Ovary (tissue), 9 donors: ENCODE results near the gene SLC4A7. TPM values are rescaled to one million over a fixed set of nuclear protein-coding genes. Genes with fewer than 3 reads are reported as not detected.

Source experiments
- DNase-seq, 5 donors: peaks; one replicate each; pipeline ENCODE4 v3.0.0-alpha.2; 2019 to 2020
- H3K27ac ChIP-seq, 2 donors: fragments of 200-600 bp; one replicate each; pipeline versions ENCODE4 v1.5.1 to v1.8.0; 2019 to 2022
- H3K27me3 ChIP-seq: fragments of 200-600 bp; one replicate; pipeline ENCODE4 v1.8.0; 2022
- H3K36me3 ChIP-seq: fragments of 200-600 bp; sonication (generic); one replicate; pipeline ENCODE4 v1.5.1; 2019
- H3K4me1 ChIP-seq: one replicate; pipeline ENCODE4 v1.8.1; 2013; ENCODE audit warnings: mild to moderate bottlenecking, moderate library complexity; ENCODE audit not compliant: insufficient read depth
- H3K4me3 ChIP-seq: fragments of 200-600 bp; sonication (generic); one replicate; pipeline ENCODE4 v1.5.1; 2017
- H3K9me3 ChIP-seq, 2 donors: fragments of 200-600 bp in 1 of 2; sonication (generic) in 1 of 2; one replicate each; pipeline versions ENCODE4 v1.5.1 to v1.8.1; 2013 to 2019; ENCODE audit warnings: mild to moderate bottlenecking in 1 of 2, moderate library complexity in 1 of 2
- EP300 ChIP-seq: sonication (generic); formaldehyde crosslinking; IDR thresholded peaks from one replicate; pipeline ENCODE4 v1.6.1; 2017; ENCODE audit warnings: antibody characterized with exemption
- POLR2A ChIP-seq: fragments of 450-650 bp; IDR thresholded peaks from one replicate; pipeline ENCODE4 v1.6.1; 2017; ENCODE audit warnings: antibody characterized with exemption, mild to moderate bottlenecking, moderate library complexity
- WGBS, 3 donors: extraction: QIAGEN DNeasy Blood & Tissue Kit in 1 of 3; methylation state at CpG; one replicate each; pipeline versions ENCODE4 v1.1.5 to v1.1.7; 2013 to 2017; 5-methylcytosine and 5-hydroxymethylcytosine counted together
- intact Hi-C, 4 donors: fragments of 100-400 bp; cut with DNase I; formaldehyde crosslinking; loops; one replicate each; pipeline versions ENCODE4 v1.11.0 to v1.15.1; 2022 to 2023
- polyA plus RNA-seq, 2 donors: library from polyadenylated mRNA; stranded (reverse); fragments of 200-250 nt in 1 of 2; fragments of 350-450 nt in 1 of 2; fragmentation: Illumina TruSeq in 1 of 2; extraction: RNeasy Lipid Tissue Mini Kit (QIAGEN cat#74804) in 1 of 2; gene quantifications; one replicate each; pipeline ENCODE4 v1.2.3, GENCODE V29; 2013 to 2014
- total RNA-seq, 7 donors: library from RNA; depleted of rRNA in 2 of 7; stranded (reverse); fragments of >200 nt in 2 of 7; fragmentation: NEBNext Ultra II Directional in 3 of 7; extraction: Animal tissue kit (Norgen Biotek cat#: 25700) in 3 of 7; gene quantifications; one replicate each; pipeline versions ENCODE4 v1.1.0 to v1.2.4, GENCODE V29; 2016 to 2023
- TF ChIP-seq, protein P1 (sequence below), 3 donors: fragments of 450-650 bp in 2 of 3; fragments of 200-600 bp in 1 of 3; IDR thresholded peaks; one replicate each; pipeline versions ENCODE4 v1.5.1 to v1.8.0; 2016 to 2022; ENCODE audit warnings: antibody characterized with exemption in 3 of 3, mild to moderate bottlenecking in 1 of 3
- donor health status: DM: no; HTN: no; CAD: no; lungs with moderate emphysema.
- donor health status: DM: no; HTN: no; CAD: no.
- donor health status: Bipolar disorder and iron deficiency.
- donor health status: DM: yes; HTN: yes; CAD: no.
- donor health status: DM: no; HTN: no; CAD: no.
- donor health status: DM: yes; HTN: yes; CAD: no.

Gene SLC4A7
- total and polyA plus RNA-seq, 9 donors: 4.5 to 26.7 (median 22.7) TPM

GRCh38 chr3:27345959-27346865, 138.0 kb downstream of the SLC4A7 start:
- DNase-seq: no peak
- Histone ChIP-seq H3K9me3 (no peaks in the 10 kb centered on the region), H3K36me3 (no peaks in the 10 kb centered on the region), H3K27ac (no peak overlapping the region), H3K4me1 (no peaks in the 10 kb centered on the region), H3K4me3 (no peak overlapping the region), H3K27me3 (no peaks in the 10 kb centered on the region)
- 81 to 85% (median 84%) methylated on average over 11 of the region's 11 CpGs for WGBS, 3 donors
- TF ChIP-seq, protein P1, sequence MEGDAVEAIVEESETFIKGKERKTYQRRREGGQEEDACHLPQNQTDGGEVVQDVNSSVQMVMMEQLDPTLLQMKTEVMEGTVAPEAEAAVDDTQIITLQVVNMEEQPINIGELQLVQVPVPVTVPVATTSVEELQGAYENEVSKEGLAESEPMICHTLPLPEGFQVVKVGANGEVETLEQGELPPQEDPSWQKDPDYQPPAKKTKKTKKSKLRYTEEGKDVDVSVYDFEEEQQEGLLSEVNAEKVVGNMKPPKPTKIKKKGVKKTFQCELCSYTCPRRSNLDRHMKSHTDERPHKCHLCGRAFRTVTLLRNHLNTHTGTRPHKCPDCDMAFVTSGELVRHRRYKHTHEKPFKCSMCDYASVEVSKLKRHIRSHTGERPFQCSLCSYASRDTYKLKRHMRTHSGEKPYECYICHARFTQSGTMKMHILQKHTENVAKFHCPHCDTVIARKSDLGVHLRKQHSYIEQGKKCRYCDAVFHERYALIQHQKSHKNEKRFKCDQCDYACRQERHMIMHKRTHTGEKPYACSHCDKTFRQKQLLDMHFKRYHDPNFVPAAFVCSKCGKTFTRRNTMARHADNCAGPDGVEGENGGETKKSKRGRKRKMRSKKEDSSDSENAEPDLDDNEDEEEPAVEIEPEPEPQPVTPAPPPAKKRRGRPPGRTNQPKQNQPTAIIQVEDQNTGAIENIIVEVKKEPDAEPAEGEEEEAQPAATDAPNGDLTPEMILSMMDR (IDR thresholded peaks at IDR 0.05): no peak
- TF ChIP-seq EP300 (no peak), POLR2A (no peak)
- intact Hi-C loops: no loop called here

DNA sequence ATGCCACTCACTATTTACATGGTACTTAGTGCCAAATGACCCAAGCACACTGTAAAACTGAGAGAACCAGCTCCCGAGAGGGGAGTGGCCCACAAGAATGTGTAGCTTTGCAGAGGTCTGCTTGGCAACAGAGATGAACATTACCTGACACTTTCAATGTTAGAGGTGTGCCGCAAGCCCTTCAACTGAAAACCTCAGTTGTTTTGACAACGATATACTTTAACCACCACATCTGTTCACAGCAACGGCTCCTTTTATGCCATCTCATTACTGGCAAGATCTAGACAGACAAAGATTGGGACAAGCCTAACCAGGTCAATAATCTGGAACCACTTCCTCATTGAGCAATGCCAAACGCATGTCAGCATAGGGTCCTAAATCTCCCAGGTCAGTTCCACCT, 138.7 kb downstream of the SLC4A7 start:
- DNase-seq: no peak
- H3K4me1 ChIP-seq: no peaks in the 10 kb centered on the region
- no peak overlapping the region for H3K27ac ChIP-seq
- 87 to 94% (median 91%) methylated on average over 5 of the region's 5 CpGs for WGBS, 3 donors
- H3K9me3 ChIP-seq: no peaks in the 10 kb centered on the region
- no peak overlapping the region for H3K4me3 ChIP-seq
- no peaks in the 10 kb centered on the region for H3K36me3 ChIP-seq
- no peak for TF ChIP-seq EP300
- TF ChIP-seq, protein P1 (IDR thresholded peaks at IDR 0.05): no peak
- no peak for TF ChIP-seq POLR2A
- intact Hi-C loops: no loop called here
- no peaks in the 10 kb centered on the region for H3K27me3 ChIP-seq

- 93 to 96% (median 94%) methylated on average over 2 of the region's 2 CpGs for WGBS, 3 donors
- Histone ChIP-seq H3K27me3 (no peaks in the 10 kb centered on the region), H3K36me3 (no peaks in the 10 kb centered on the region), H3K9me3 (no peaks in the 10 kb centered on the region), H3K4me3 (no peak overlapping the region), H3K4me1 (no peaks in the 10 kb centered on the region), H3K27ac (no peak overlapping the region)
- TF ChIP-seq, protein P1 (IDR thresholded peaks at IDR 0.05): no peak
- TF ChIP-seq POLR2A: no peak
- TF ChIP-seq EP300: no peak
- intact Hi-C loops: no loop called here
- DNase-seq: no peak
These were observed 139.1 kb downstream of the SLC4A7 start for GRCh38 chr3:27345045-27345444.

DNA sequence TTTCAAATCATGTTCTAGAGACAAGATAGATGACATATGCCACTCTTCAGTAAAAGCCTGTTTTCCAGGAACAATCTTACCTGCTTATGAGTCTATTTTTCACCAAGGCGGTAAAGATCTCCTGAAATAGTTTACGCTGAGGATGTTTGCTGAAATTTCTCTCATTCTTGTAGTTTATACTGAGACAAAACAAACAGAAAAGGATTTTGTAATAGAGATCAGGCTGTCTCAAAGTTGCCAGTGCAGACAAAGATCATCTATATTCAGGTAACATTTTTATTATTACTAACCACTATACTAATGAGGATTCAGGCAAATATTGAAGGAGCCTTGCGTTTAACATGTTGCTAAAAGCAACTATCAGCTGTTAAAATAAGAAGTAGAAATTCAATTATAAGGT, 140.0 kb downstream of the SLC4A7 start:
- Histone ChIP-seq H3K27me3 (no peaks in the 10 kb centered on the region), H3K9me3 (no peaks in the 10 kb centered on the region), H3K4me3 (no peak overlapping the region), H3K27ac (no peak overlapping the region), H3K36me3 (no peaks in the 10 kb centered on the region), H3K4me1 (no peaks in the 10 kb centered on the region)
- 56 to 79% (median 65%) methylated on average over 3 of the region's 3 CpGs for WGBS, 3 donors
- intact Hi-C loops: no loop called here
- DNase-seq: no peak
- TF ChIP-seq POLR2A (no peak), EP300 (no peak)
- TF ChIP-seq, protein P1 (IDR thresholded peaks at IDR 0.05): no peak
